Osteoblast (primary cell): ENCODE measurements around the gene OST4. TPM values are rescaled to one million over a fixed set of nuclear protein-coding genes. Genes with fewer than 3 reads are reported as not detected.

Experiments used
- DNase-seq: peaks from one replicate; pipeline ENCODE4 v3.0.0; 2011; ENCODE audit warnings: low spot score, mixed read lengths; ENCODE audit not compliant: insufficient read length; ENCODE audit errors: missing footprints
- H2AFZ ChIP-seq: 2 replicates; pipeline ENCODE4 v1.6.0; 2011; ENCODE audit warnings: mild to moderate bottlenecking, low read length
- H3K27ac ChIP-seq: 2 replicates; pipeline ENCODE4 v1.5.1; 2011; ENCODE audit warnings: mild to moderate bottlenecking, low read depth, low read length, moderate library complexity
- H3K27me3 ChIP-seq: 2 replicates; pipeline ENCODE4 v1.6.0; 2012; ENCODE audit warnings: mild to moderate bottlenecking, control low read depth, inconsistent platforms, low read length, moderate library complexity; ENCODE audit not compliant: insufficient read depth
- H3K36me3 ChIP-seq: 2 replicates; pipeline ENCODE4 v1.5.1; 2011; ENCODE audit warnings: mild to moderate bottlenecking, low read length, control low read depth, moderate library complexity; ENCODE audit not compliant: insufficient read depth
- H3K4me1 ChIP-seq: 2 replicates; pipeline ENCODE4 v1.5.1; 2011; ENCODE audit warnings: mild to moderate bottlenecking, low read length, control low read depth, moderate library complexity; ENCODE audit not compliant: insufficient read depth
- H3K4me2 ChIP-seq: 2 replicates; pipeline ENCODE4 v1.6.0; 2011; ENCODE audit warnings: mild to moderate bottlenecking, low read length; ENCODE audit not compliant: insufficient read depth
- H3K4me3 ChIP-seq: fragments of 200-600 bp; sonication (generic); 3 replicates; pipeline ENCODE4 v1.5.1; 2012; ENCODE audit warnings: mild to moderate bottlenecking, low read length, inconsistent platforms; ENCODE audit not compliant: insufficient read depth
- H3K79me2 ChIP-seq: 2 replicates; pipeline ENCODE4 v1.6.0; 2012; ENCODE audit warnings: mild to moderate bottlenecking, low read length, control low read depth, inconsistent platforms; ENCODE audit not compliant: insufficient read depth
- H3K9me3 ChIP-seq: 2 replicates; pipeline ENCODE4 v1.5.1; 2011; ENCODE audit warnings: low read depth, low read length, control low read depth
- H4K20me1 ChIP-seq: 2 replicates; pipeline ENCODE4 v1.6.0; 2012; ENCODE audit warnings: mild to moderate bottlenecking, low read length, control low read depth; ENCODE audit not compliant: insufficient read depth
- CTCF ChIP-seq: IDR thresholded peaks from 2 replicates; pipeline ENCODE4 v1.5.1; 2011; ENCODE audit warnings: mild to moderate bottlenecking, low read depth, low read length, moderate library complexity; ENCODE audit errors: extremely low read depth
- total RNA-seq: library from RNA; depleted of rRNA; stranded (reverse); fragments of >200 nt; gene quantifications from 2 replicates; pipeline ENCODE4 v1.2.3, GENCODE V29; 2012

OST4 gene
- total RNA-seq, 1 donor = 202 TPM

DNA sequence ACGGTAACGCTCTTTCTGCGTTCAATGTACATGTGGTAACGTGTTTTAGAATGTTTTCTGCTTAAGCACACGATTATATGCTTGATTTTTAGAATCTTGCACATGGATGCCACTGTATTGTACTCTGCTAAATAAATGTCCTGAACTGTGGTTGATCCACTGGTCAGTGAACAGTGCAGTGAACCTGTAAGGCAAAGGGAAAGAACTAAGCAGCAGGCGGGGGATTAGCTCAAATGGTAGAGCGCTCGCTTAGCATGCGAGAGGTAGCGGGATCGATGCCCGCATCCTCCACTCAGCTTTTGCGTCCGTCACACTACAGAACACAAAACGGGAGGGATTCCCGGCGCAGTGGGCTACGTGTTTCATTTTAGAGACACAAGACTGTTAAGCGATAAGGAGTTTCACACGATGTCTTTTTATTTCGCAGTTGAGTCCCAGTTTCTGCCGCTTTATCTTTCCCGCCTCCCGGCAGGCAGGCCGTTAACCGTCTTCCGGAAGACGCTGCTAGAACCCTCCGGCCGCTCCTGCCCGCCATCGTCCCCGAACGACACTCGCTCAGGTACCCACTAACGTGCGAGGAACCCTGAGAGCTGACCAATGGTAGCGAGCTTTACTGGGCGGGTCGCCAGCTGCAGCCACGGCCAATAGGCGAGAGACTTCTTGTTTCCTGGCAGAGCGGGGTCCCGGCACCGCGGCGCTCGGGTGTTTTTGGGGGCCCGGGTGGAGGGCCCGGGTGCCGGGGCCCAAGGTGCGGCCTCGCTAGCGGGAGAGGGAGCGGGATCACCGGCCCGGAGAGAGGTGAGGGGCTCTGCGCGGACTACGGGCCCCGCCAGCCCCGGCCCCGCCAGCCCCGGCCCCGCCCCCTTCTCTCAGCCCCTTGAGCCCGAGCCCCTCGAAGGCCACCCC is 20.2 kb downstream of the OST4 start, which contains the start of gene AGBL5:
Gene AGBL5, plus strand, starts transcription at position 673 of the 906 bp plus-strand sequence. CDS start 1,291 bp downstream, outside the sequence.
- Histone ChIP-seq H4K20me1 (peaks cover 3% of the 10 kb centered on the region), H3K9me3 (no peaks in the 10 kb centered on the region), H3K4me2 (peak within 1 kb of the TSS; percentile 97), H3K4me3 (peak within 1 kb of the TSS; percentile 89), H3K79me2 (peaks cover 2% of the 10 kb centered on the region), H3K27ac (peak within 1 kb of the TSS; percentile 86), H3K27me3 (no peaks in the 10 kb centered on the region), H3K4me1 (peaks cover 12% of the 10 kb centered on the region), H2AFZ (peak within 1 kb of the TSS; percentile 87), H3K36me3 (peaks cover 26% of the 10 kb centered on the region)
- no peak for TF ChIP-seq CTCF
- DNase-seq = peak; percentile 100

DNA sequence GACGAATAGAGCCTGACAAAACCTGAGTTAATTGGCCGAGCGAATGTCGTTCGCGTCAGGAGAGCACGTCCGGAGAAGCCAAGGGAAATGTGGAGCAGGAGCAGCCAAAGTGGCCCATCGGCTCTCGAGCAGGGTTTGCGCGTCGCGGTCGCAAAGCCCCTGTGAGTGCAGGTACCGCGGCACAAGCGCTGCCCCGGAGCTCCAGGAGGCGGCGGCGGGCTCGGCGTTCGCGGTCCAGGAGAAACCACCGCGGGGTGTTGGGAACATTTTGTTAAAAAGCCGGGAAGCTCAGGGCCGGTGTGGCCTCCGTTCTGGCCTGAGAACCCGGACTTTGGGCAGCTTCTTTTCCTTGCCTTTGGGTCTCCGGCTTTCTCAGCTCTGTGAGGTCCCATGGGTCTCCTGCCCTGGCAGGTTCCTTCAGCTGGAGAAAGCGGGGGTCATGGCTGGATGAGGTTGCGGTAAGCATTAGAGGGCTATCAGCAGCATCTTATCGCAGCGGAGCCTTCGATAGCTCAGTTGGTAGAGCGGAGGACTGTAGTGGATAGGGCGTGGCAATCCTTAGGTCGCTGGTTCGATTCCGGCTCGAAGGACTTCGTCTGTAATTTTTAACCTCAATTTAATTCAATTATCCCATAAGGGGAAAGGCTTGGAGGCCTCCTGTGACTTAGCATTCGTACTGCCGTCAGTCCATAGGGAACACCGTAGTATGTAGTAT is 21.0 kb downstream of the OST4 start:
- Histone ChIP-seq H4K20me1 (peaks cover 3% of the 10 kb centered on the region), H3K79me2 (peaks cover 2% of the 10 kb centered on the region), H3K9me3 (no peaks in the 10 kb centered on the region), H3K4me3 (peak overlapping the region; percentile 89), H3K36me3 (peaks cover 17% of the 10 kb centered on the region), H3K4me2 (peak overlapping the region; percentile 96), H3K4me1 (peaks cover 12% of the 10 kb centered on the region), H3K27me3 (no peaks in the 10 kb centered on the region), H3K27ac (peak overlapping the region; percentile 86), H2AFZ (peak overlapping the region; percentile 78)
- peak; percentile 97 for DNase-seq
- TF ChIP-seq CTCF = no peak

GRCh38 chr2:27049422-27050280 is 21.8 kb downstream of the OST4 start:
- Histone ChIP-seq H4K20me1 (peaks cover 3% of the 10 kb centered on the region), H3K9me3 (no peaks in the 10 kb centered on the region), H3K79me2 (peaks cover 2% of the 10 kb centered on the region), H3K4me3 (peak overlapping the region; percentile 89), H3K36me3 (peaks cover 10% of the 10 kb centered on the region), H3K4me2 (peak overlapping the region; percentile 96), H3K27ac (peak overlapping the region; percentile 61), H3K4me1 (peaks cover 12% of the 10 kb centered on the region), H3K27me3 (no peaks in the 10 kb centered on the region), H2AFZ (peak overlapping the region; percentile 78)
- peak; percentile 30 for DNase-seq
- no peak for TF ChIP-seq CTCF
